DND-41 (cell line): ENCODE results near the gene NME4.

Experiments used
- ATAC-seq: fragments of 200-7000 bp; cut with Tn5 transposase; 3 replicates; pipeline ENCODE4 v1.9.1; 2021; ENCODE audit warnings: low read depth; ENCODE audit not compliant: insufficient read depth
- DNase-seq: peaks from one replicate; pipeline ENCODE4 v3.0.0-alpha.2; 2020
- H2AFZ ChIP-seq: 2 replicates; pipeline ENCODE4 v1.6.0; 2012; ENCODE audit warnings: low read depth, low read length
- H3K27ac ChIP-seq: 2 replicates; pipeline ENCODE4 v1.5.1; 2012; ENCODE audit warnings: low read length, inconsistent platforms
- H3K27me3 ChIP-seq: fragments of 200-600 bp; sonication (generic); 2 replicates; pipeline ENCODE4 v1.6.0; 2012; ENCODE audit warnings: low read length, mild to moderate bottlenecking, inconsistent platforms; ENCODE audit not compliant: insufficient read depth, poor library complexity
- H3K36me3 ChIP-seq: 2 replicates; pipeline ENCODE4 v1.5.1; 2012; ENCODE audit warnings: low read length, inconsistent platforms; ENCODE audit not compliant: insufficient read depth
- H3K4me1 ChIP-seq: 2 replicates; pipeline ENCODE4 v1.5.1; 2012; ENCODE audit warnings: mild to moderate bottlenecking, low read length; ENCODE audit not compliant: insufficient read depth
- H3K4me2 ChIP-seq: 2 replicates; pipeline ENCODE4 v1.6.0; 2012; ENCODE audit warnings: mild to moderate bottlenecking, moderate library complexity, low read length, inconsistent platforms; ENCODE audit not compliant: insufficient read depth
- H3K4me3 ChIP-seq, 2 experiments: fragments of 200-600 bp in 1 of 2; shearing (Covaris generic) in 1 of 2; 2 replicates each; pipeline ENCODE4 v1.5.1; 2012 to 2016; ENCODE audit warnings: inconsistent platforms in 2 of 2, low read length in 2 of 2, mild to moderate bottlenecking in 2 of 2, low read depth in 1 of 2, moderate library complexity in 1 of 2
- H3K79me2 ChIP-seq: 2 replicates; pipeline ENCODE4 v1.6.0; 2012; ENCODE audit warnings: low read length, inconsistent platforms; ENCODE audit not compliant: insufficient read depth
- H3K9ac ChIP-seq: 2 replicates; pipeline ENCODE4 v1.6.0; 2012; ENCODE audit warnings: low read depth, mild to moderate bottlenecking, inconsistent platforms, low read length, moderate library complexity
- H3K9me3 ChIP-seq: 2 replicates; pipeline ENCODE4 v1.5.1; 2012; ENCODE audit warnings: low read length, moderate library complexity, mild to moderate bottlenecking, inconsistent platforms; ENCODE audit not compliant: insufficient read depth, severe bottlenecking
- H4K20me1 ChIP-seq: 2 replicates; pipeline ENCODE4 v1.6.0; 2012; ENCODE audit warnings: low read length; ENCODE audit not compliant: insufficient read depth
- EZH2 ChIP-seq: IDR thresholded peaks from 3 replicates; pipeline ENCODE4 v1.6.1; 2012; ENCODE audit warnings: borderline replicate concordance, low read depth, mild to moderate bottlenecking, moderate library complexity, low read length, inconsistent platforms; ENCODE audit not compliant: severe bottlenecking
- TF ChIP-seq, protein P1 (sequence below): IDR thresholded peaks from 2 replicates; pipeline ENCODE4 v1.5.1; 2012; ENCODE audit warnings: borderline replicate concordance, low read length, moderate library complexity, mild to moderate bottlenecking; ENCODE audit not compliant: poor library complexity, severe bottlenecking; ENCODE audit errors: extremely low read depth

NME4 gene

DNA sequence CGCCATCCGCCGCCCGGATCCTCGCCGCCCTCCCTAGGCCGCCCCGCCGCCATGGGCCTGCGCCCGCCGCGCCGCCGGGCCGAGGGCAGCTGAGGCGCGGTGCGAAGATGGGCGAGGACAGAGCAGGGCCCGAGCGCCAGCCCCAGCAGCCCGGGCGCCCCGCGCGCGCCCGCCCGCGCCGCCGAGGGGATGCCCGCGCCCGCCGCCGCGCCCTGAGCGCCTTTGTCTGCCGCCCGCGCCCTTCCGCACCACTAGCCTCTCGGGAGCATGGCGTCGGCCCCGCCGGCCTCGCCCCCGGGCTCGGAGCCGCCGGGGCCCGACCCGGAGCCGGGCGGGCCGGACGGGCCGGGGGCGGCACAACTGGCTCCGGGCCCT, 28.7 kb downstream of the NME4 start:
- TF ChIP-seq, protein P1, sequence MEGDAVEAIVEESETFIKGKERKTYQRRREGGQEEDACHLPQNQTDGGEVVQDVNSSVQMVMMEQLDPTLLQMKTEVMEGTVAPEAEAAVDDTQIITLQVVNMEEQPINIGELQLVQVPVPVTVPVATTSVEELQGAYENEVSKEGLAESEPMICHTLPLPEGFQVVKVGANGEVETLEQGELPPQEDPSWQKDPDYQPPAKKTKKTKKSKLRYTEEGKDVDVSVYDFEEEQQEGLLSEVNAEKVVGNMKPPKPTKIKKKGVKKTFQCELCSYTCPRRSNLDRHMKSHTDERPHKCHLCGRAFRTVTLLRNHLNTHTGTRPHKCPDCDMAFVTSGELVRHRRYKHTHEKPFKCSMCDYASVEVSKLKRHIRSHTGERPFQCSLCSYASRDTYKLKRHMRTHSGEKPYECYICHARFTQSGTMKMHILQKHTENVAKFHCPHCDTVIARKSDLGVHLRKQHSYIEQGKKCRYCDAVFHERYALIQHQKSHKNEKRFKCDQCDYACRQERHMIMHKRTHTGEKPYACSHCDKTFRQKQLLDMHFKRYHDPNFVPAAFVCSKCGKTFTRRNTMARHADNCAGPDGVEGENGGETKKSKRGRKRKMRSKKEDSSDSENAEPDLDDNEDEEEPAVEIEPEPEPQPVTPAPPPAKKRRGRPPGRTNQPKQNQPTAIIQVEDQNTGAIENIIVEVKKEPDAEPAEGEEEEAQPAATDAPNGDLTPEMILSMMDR, result no peak
- TF ChIP-seq EZH2, result no peak
- Histone ChIP-seq H2AFZ (peak overlapping the region; percentile 63), H4K20me1 (peaks cover 33% of the 10 kb centered on the region), H3K36me3 (peaks cover 15% of the 10 kb centered on the region; the same call in 1 of the 2 replicates), H3K4me2 (peak overlapping the region; percentile 100), H3K27ac (no peak overlapping the region), H3K4me1 (peaks cover 54% of the 10 kb centered on the region), H3K9me3 (no peaks in the 10 kb centered on the region), H3K9ac (peak overlapping the region; percentile 88), H3K27me3 (no peaks in the 10 kb centered on the region), H3K4me3 (peak overlapping the region; percentile 56 to 96; a peak in 3 of 4 replicates), H3K79me2 (peaks cover 49% of the 10 kb centered on the region)
- no peak for DNase-seq
- ATAC-seq, result peak; percentile 57

DNA sequence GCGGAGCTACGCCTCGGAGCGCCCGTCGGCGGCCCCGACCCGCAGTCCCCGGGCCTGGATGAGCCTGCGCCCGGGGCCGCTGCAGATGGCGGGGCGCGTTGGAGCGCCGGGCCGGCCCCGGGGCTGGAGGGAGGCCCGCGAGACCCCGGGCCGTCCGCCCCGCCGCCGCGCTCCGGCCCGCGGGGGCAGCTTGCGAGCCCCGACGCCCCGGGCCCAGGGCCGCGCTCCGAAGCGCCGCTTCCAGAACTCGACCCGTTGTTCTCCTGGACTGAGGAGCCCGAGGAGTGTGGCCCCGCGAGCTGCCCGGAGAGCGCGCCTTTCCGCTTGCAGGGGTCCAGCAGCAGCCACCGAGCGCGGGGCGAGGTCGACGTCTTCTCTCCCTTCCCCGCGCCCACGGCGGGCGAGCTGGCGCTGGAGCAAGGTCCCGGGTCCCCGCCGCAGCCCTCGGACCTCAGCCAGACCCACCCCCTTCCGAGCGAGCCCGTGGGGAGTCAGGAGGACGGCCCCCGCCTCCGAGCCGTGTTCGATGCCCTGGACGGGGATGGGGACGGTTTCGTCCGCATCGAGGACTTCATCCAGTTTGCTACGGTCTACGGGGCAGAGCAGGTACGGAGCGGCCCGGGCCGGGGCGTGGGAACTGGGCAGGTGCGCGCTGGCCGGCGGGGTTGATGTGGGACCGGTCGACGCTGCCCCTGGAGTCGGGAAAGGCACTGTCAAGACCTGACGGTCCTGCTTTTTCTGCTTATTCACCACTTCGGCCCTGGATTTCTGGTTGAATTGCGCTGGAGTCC, 29.3 kb downstream of the NME4 start:
- Histone ChIP-seq H3K4me3 (peak overlapping the region; percentile 80 to 96), H3K36me3 (peaks cover 19% of the 10 kb centered on the region; the same call in 1 of the 2 replicates), H3K4me2 (peak overlapping the region; percentile 100), H3K27me3 (no peaks in the 10 kb centered on the region), H3K79me2 (peaks cover 55% of the 10 kb centered on the region), H3K9me3 (no peaks in the 10 kb centered on the region), H3K27ac (peak overlapping the region; percentile 57; the same call in 1 of the 2 replicates), H4K20me1 (peaks cover 37% of the 10 kb centered on the region), H2AFZ (peak overlapping the region; percentile 63), H3K4me1 (peaks cover 59% of the 10 kb centered on the region), H3K9ac (peak overlapping the region; percentile 88)
- no peak for TF ChIP-seq EZH2
- TF ChIP-seq, protein P1, result no peak
- ATAC-seq (peak; percentile 2; the same call in 1 of the 3 replicates), DNase-seq (peak; percentile 22)

DNA sequence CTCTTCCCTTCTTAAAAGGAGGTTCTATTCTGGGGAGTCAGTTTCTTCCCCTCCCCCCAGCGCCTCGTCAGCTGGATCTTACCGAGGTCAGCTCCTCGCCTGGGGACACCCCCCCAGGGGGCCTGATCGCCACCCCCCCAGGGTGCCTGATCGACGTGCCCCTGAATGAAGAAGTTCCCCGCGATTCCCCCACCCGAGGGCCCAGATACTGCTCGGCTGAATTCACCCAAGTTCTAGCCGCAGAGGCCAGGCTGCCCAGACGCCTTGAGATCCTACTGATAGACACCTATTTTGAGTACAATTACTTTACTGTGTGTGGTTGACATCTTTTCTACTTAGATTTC, 29.9 kb downstream of the NME4 start:
- Histone ChIP-seq H3K4me3 (peak overlapping the region; percentile 80 to 96), H3K9me3 (no peaks in the 10 kb centered on the region), H3K27ac (peak overlapping the region; percentile 57; the same call in 1 of the 2 replicates), H3K4me1 (peaks cover 59% of the 10 kb centered on the region), H4K20me1 (peaks cover 37% of the 10 kb centered on the region), H3K27me3 (no peaks in the 10 kb centered on the region), H3K4me2 (peak overlapping the region; percentile 100), H3K79me2 (peaks cover 60% of the 10 kb centered on the region), H3K9ac (peak overlapping the region; percentile 88), H2AFZ (no peak overlapping the region), H3K36me3 (peaks cover 19% of the 10 kb centered on the region; the same call in 1 of the 2 replicates)
- TF ChIP-seq EZH2, result no peak
- TF ChIP-seq, protein P1, result no peak
- DNase-seq (no peak), ATAC-seq (no peak)
